Smooth muscle cell of the coronary artery (primary cell): Measurements from ENCODE around the gene ATG4C. TPM values are rescaled to one million over a fixed set of nuclear protein-coding genes. Genes with fewer than 3 reads are reported as not detected.

Experiments
- total RNA-seq: library from RNA; depleted of rRNA; stranded (reverse); fragments of >200 nt; gene quantifications from 2 replicates; pipeline ENCODE4 v1.2.3, GENCODE V29; 2014; ENCODE audit warnings: low replicate concordance

Gene ATG4C
- total RNA-seq = 5.2 and 5.7 TPM in 2 replicates

DNA sequence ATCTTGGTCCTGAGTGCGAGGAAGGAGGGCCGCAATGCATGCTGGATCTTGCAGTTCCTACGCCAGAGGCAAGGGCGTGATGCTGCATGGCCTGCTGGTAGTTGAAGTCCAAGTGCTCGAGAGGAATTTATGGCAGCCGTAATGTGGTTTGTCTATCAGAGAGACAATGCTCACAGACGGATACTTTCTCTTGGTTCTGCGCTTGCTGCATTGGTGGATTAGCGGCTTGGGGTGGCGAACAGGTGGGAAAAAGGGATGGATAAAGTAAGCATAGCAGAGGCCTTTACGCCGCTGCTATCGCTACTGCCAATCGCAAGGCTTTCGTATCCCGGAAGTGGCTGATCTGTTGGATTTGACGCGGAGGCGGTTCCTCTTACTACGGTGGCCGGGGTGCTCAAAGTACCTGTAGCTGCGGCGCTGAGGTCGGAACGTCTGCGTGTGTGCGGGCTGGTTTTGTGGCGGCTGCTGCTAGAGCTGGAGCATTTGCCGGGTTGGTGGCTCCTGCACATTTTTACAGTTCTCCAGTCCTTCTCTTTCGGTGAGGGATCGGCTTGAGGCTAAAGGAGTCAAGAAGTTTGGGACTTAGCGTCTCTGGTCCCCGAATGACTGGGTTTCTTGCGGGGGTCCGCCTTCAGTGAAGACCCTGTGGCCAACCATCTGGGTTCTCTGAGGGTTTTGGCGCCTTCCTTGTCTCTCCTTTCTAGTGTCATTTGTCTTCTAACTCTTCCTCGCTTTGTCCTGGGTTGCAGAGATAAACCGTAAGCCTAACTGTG lies at the start of gene ATG4C:
Gene ATG4C (plus strand): TSS at position 397 of the 773 bp plus-strand sequence. CDS start 19,655 bp downstream, outside the sequence.

Other genes starting within 250 kb of the ATG4C start
- not detected in 2 replicates for gene ANGPTL3, start 186.6 kb upstream of the ATG4C start, total RNA-seq
- 87.6 and 111 TPM in 2 replicates for gene DOCK7, start 95.7 kb upstream of the ATG4C start, total RNA-seq